Activated CD8-positive, alpha-beta T cell treated with anti-CD3 and anti-CD28 coated beads, Interleukin-2, amount 10 ng/mL, durations not matched to agents 7 days and 5 days (primary cell): ENCODE data around the gene SCN1A. TPM values are rescaled to one million over a fixed set of nuclear protein-coding genes. Genes with fewer than 3 reads are reported as not detected.
"Not testable (repeated sequence)": the region's sequence is repeated elsewhere in the genome, so short reads cannot be mapped to it uniquely, and the experiment has no call there.

Experiments
- ATAC-seq: fragments of 150-1000 bp; cut with Tn5 transposase; one replicate; pipeline ENCODE4 v1.10.0; 2021; ENCODE audit warnings: moderate library complexity
- CTCF ChIA-PET: fragments of 350-600 bp; sonication (Branson Sonifier 250); formaldehyde crosslinking; loops from one replicate; lab custom pipeline; 2021; ENCODE audit warnings: antibody characterized with exemption; lab: Charles Lee
- POLR2A ChIA-PET: fragments of 350-600 bp; sonication (Branson Sonifier 250); formaldehyde crosslinking; loops from one replicate; lab custom pipeline; 2021; ENCODE audit warnings: antibody characterized with exemption; lab: Charles Lee
- DNase-seq: peaks from one replicate; pipeline ENCODE4 v3.0.0-alpha.2; 2020
- H3K27ac Mint-ChIP-seq: one replicate; pipeline ENCODE4 v1.8.0; 2021; ENCODE audit warnings: mild to moderate bottlenecking, mixed read lengths
- H3K27me3 Mint-ChIP-seq: one replicate; pipeline ENCODE4 v1.8.0; 2021; ENCODE audit warnings: low read depth, mixed read lengths
- H3K36me3 Mint-ChIP-seq: one replicate; pipeline ENCODE4 v1.8.0; 2021; ENCODE audit warnings: low read depth, mixed read lengths
- H3K4me1 Mint-ChIP-seq: one replicate; pipeline ENCODE4 v1.8.0; 2021; ENCODE audit warnings: low read depth, mixed read lengths
- H3K4me3 Mint-ChIP-seq: one replicate; pipeline ENCODE4 v1.8.0; 2021; ENCODE audit warnings: mild to moderate bottlenecking, mixed read lengths
- H3K9me3 Mint-ChIP-seq: one replicate; pipeline ENCODE4 v1.8.0; 2022; ENCODE audit warnings: mixed read lengths; ENCODE audit not compliant: insufficient read depth
- total RNA-seq, 2 experiments: library from RNA; stranded (reverse); gene quantifications; one replicate each; pipeline ENCODE4 v1.2.3, GENCODE V29; 2021

SCN1A gene
- total RNA-seq, 2 experiments from 2014 or later = not detected

GRCh38 chr2:166103277-166103676 is 24.5 kb downstream of the SCN1A start:
- DNase-seq, POLR2A ChIA-PET, ATAC-seq, H3K9me3 Mint-ChIP-seq, CTCF ChIA-PET, H3K4me3 Mint-ChIP-seq, H3K4me1 Mint-ChIP-seq, H3K27ac Mint-ChIP-seq, H3K36me3 Mint-ChIP-seq, H3K27me3 Mint-ChIP-seq: not testable (repeated sequence)

- no peaks in the 10 kb centered on the region for H3K4me1 Mint-ChIP-seq
- no peaks in the 10 kb centered on the region for H3K27me3 Mint-ChIP-seq
- CTCF ChIA-PET = no interaction called here
Measured at GRCh38 chr2:166094325-166094724, 33.5 kb downstream of the SCN1A start.

GRCh38 chr2:166092889-166093288 is 34.9 kb downstream of the SCN1A start:
- POLR2A ChIA-PET = no interaction called here
- DNase-seq (no peak), ATAC-seq (no peak)
- no peak overlapping the region for H3K4me3 Mint-ChIP-seq
- H3K9me3 Mint-ChIP-seq = no peaks in the 10 kb centered on the region
- no peaks in the 10 kb centered on the region for H3K27me3 Mint-ChIP-seq
- CTCF ChIA-PET = no interaction called here
- no peak overlapping the region for H3K27ac Mint-ChIP-seq
- no peaks in the 10 kb centered on the region for H3K36me3 Mint-ChIP-seq
- H3K4me1 Mint-ChIP-seq = no peaks in the 10 kb centered on the region

More at GRCh38 chr2:166094325-166094724, 33.5 kb downstream of the SCN1A start:
- no peaks in the 10 kb centered on the region for H3K9me3 Mint-ChIP-seq
- DNase-seq = no peak
- POLR2A ChIA-PET = no interaction called here
- no peaks in the 10 kb centered on the region for H3K36me3 Mint-ChIP-seq
- ATAC-seq = no peak
- no peak overlapping the region for H3K27ac Mint-ChIP-seq
- H3K4me3 Mint-ChIP-seq = no peak overlapping the region

DNA sequence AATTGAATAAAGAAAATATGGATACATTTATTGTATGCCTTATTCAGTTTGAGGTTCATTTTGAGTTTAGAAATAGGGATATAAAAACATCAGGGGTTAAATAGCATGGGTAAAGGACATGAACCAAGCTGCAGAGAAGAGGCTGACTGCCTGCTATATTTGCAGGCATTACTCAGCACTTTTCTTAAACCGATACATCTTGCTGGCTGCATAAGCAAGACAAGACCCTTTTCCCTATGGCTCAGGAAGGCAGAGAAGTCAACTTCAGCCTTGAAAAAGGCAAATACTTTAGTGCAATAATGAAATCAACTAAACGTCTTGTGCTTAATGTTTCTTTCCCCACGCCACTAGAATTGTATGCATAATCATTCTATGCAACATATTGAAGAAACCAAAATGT is 36.4 kb downstream of the SCN1A start:
- Mint-ChIP-seq H3K4me1 (no peaks in the 10 kb centered on the region), H3K36me3 (no peaks in the 10 kb centered on the region), H3K9me3 (no peaks in the 10 kb centered on the region), H3K27ac (no peak overlapping the region), H3K27me3 (no peaks in the 10 kb centered on the region), H3K4me3 (no peak overlapping the region)
- ChIA-PET POLR2A (no interaction called here), CTCF (no interaction called here)
- ATAC-seq (no peak), DNase-seq (no peak)

DNA sequence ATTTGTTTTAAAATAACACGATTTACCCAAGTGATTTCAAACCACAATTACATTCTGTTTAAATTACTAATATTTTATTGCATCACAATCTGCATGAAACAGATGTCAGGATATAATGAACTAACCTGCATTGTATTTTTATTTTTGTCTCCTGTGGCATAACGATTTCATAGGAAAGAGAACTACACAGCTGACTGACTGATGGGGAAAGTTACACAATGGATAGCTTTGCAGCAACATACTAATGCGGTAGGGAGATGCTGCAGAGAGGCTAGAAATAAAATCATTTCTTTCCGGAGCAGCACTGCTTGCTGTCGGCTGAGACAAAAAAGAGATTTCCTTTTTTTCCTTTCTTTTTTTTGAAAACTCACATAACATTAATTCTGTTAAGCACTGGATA is 36.9 kb downstream of the SCN1A start:
- DNase-seq (no peak), ATAC-seq (no peak)
- CTCF ChIA-PET = no interaction called here
- POLR2A ChIA-PET = no interaction called here
- no peak overlapping the region for H3K4me3 Mint-ChIP-seq
- H3K36me3 Mint-ChIP-seq = no peaks in the 10 kb centered on the region
- no peaks in the 10 kb centered on the region for H3K9me3 Mint-ChIP-seq
- H3K27ac Mint-ChIP-seq = no peak overlapping the region
- H3K27me3 Mint-ChIP-seq = no peaks in the 10 kb centered on the region
- no peaks in the 10 kb centered on the region for H3K4me1 Mint-ChIP-seq

GRCh38 chr2:166090346-166090745 is 37.5 kb downstream of the SCN1A start:
- no peak for DNase-seq
- Mint-ChIP-seq H3K4me3 (no peak overlapping the region), H3K27me3 (no peaks in the 10 kb centered on the region), H3K9me3 (no peaks in the 10 kb centered on the region), H3K36me3 (no peaks in the 10 kb centered on the region), H3K27ac (no peak overlapping the region), H3K4me1 (no peaks in the 10 kb centered on the region)
- no peak for ATAC-seq
- ChIA-PET POLR2A (no interaction called here), CTCF (no interaction called here)

GRCh38 chr2:166088634-166089033 is 39.2 kb downstream of the SCN1A start:
- Mint-ChIP-seq H3K36me3 (no peaks in the 10 kb centered on the region), H3K27ac (no peak overlapping the region), H3K4me1 (no peaks in the 10 kb centered on the region), H3K27me3 (no peaks in the 10 kb centered on the region), H3K4me3 (no peak overlapping the region), H3K9me3 (no peaks in the 10 kb centered on the region)
- ChIA-PET POLR2A (no interaction called here), CTCF (no interaction called here)
- ATAC-seq (no peak), DNase-seq (no peak)

DNA sequence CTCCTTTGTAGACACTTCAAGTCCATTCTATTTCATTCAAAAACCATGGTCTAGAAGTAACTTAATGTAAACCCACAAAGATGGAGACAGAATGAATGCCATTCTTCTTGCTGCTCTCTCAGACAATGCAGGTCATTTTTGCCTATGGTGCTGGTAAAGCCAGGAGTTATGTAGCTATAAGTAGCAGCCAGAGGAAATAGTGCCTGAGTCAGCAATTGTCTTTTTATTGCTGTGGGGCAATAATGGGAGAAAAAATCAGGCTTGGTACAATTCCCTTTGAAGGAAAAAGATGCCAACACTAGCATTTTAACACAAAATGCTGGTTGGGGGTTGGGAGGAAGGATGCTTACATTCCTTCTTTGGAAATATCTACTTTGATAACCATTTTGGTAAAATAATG is 43.5 kb downstream of the SCN1A start:
- H3K36me3 Mint-ChIP-seq = no peaks in the 10 kb centered on the region

GRCh38 chr2:166082736-166083135 is 45.1 kb downstream of the SCN1A start:
- Mint-ChIP-seq H3K27me3 (no peaks in the 10 kb centered on the region), H3K4me1 (no peaks in the 10 kb centered on the region), H3K4me3 (no peak overlapping the region), H3K36me3 (no peaks in the 10 kb centered on the region), H3K27ac (no peak overlapping the region), H3K9me3 (no peaks in the 10 kb centered on the region)
- DNase-seq (no peak), ATAC-seq (no peak)
- ChIA-PET POLR2A (no interaction called here), CTCF (no interaction called here)

More for the DNA sequence above, 43.5 kb downstream of the SCN1A start:
- no peak for ATAC-seq
- H3K27me3 Mint-ChIP-seq = no peaks in the 10 kb centered on the region
- DNase-seq = no peak
- no peaks in the 10 kb centered on the region for H3K9me3 Mint-ChIP-seq
- H3K4me3 Mint-ChIP-seq = no peak overlapping the region
- H3K4me1 Mint-ChIP-seq = no peaks in the 10 kb centered on the region
- POLR2A ChIA-PET = no interaction called here
- H3K27ac Mint-ChIP-seq = no peak overlapping the region
- CTCF ChIA-PET = no interaction called here

DNA sequence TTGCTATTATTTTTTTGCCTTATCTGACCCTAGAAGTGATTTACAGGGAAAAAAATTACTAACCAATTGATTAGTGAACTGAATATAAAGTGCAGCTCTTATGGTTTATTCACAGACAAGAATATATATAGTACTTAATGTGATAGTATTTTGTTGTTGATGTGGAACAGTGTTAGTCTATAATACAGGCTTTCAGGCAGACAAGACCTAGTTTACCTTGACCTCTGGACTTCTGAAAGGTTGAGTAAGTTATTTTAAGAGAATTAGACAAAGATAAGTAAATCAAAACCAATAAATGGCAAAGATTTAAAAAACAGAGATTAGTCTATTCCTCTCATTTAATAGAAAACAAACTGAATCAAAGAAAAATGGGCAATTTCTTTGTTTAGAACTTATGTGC is 46.0 kb downstream of the SCN1A start:
- H3K9me3 Mint-ChIP-seq = no peaks in the 10 kb centered on the region
- H3K4me1 Mint-ChIP-seq = no peaks in the 10 kb centered on the region
- ChIA-PET CTCF (no interaction called here), POLR2A (no interaction called here)
- DNase-seq (no peak), ATAC-seq (no peak)
- no peak overlapping the region for H3K27ac Mint-ChIP-seq
- no peaks in the 10 kb centered on the region for H3K27me3 Mint-ChIP-seq
- no peak overlapping the region for H3K4me3 Mint-ChIP-seq
- H3K36me3 Mint-ChIP-seq = no peaks in the 10 kb centered on the region

DNA sequence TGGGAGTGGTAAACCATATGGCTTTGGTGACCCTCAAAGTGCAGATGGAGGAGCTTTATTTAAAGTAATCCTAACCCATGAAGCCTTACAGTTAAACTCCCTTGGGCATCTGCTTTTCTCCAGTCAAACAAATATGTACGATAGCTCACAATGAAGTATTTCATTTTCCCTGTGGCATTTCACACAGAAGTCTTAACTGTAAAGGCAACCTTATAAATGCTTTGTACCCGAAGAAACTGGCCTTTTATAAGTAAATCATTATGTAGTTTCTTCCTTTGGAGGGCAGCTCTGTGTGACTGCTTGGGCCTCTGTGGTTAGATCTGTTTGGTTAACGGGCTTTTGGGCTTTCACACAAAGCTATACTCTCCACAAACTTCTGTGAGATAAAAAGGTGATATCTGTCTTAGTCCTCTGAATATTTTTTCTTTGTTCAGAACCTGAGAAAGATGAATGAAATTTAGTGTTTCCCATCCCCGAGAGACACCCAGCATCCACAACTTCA is 46.6 kb downstream of the SCN1A start:
- Mint-ChIP-seq H3K36me3 (no peaks in the 10 kb centered on the region), H3K9me3 (no peaks in the 10 kb centered on the region), H3K27ac (no peak overlapping the region), H3K27me3 (no peaks in the 10 kb centered on the region), H3K4me3 (no peak overlapping the region), H3K4me1 (no peaks in the 10 kb centered on the region)
- CTCF ChIA-PET = no interaction called here
- no peak for ATAC-seq
- POLR2A ChIA-PET = no interaction called here
- no peak for DNase-seq

- CTCF ChIA-PET = no interaction called here
- no peak for DNase-seq
- Mint-ChIP-seq H3K4me3 (no peak overlapping the region), H3K4me1 (no peaks in the 10 kb centered on the region), H3K9me3 (no peaks in the 10 kb centered on the region), H3K27ac (no peak overlapping the region), H3K27me3 (no peaks in the 10 kb centered on the region), H3K36me3 (no peaks in the 10 kb centered on the region)
- no peak for ATAC-seq
- POLR2A ChIA-PET = no interaction called here
Measured at GRCh38 chr2:166074430-166074829, 53.4 kb downstream of the SCN1A start.

DNA sequence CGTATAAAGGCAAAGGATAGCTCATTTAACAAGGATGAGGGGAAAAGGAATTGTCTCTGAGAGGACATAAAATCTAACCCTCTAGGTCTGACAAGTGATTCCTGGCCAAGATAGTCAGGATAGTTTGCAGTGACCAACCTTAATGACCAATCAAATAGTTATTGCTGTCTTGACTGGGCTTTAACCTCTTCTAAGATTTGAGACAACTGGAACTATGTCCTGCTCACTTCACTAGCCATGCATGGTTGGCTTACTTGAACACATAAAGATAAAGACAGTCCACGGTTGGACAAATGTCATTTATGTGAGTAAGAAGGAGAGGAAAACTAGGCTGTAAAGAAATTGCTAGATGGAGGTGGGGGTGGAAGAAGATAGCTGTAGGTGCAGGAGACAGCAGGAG is 53.8 kb downstream of the SCN1A start:
- no peak overlapping the region for H3K27ac Mint-ChIP-seq
- H3K4me3 Mint-ChIP-seq = no peak overlapping the region
- no peak for DNase-seq
- no peak for ATAC-seq
- H3K4me1 Mint-ChIP-seq = no peaks in the 10 kb centered on the region
- H3K36me3 Mint-ChIP-seq = no peaks in the 10 kb centered on the region
- no peaks in the 10 kb centered on the region for H3K27me3 Mint-ChIP-seq
- H3K9me3 Mint-ChIP-seq = no peaks in the 10 kb centered on the region
- ChIA-PET POLR2A (no interaction called here), CTCF (no interaction called here)
